Testis (tissue), 2 donors: Measurements from ENCODE around the gene NOC3L.

Source experiments
- POLR2A ChIP-seq: fragments of 450-650 bp; IDR thresholded peaks from one replicate; pipeline ENCODE4 v1.6.1; 2017; ENCODE audit warnings: antibody characterized with exemption, mild to moderate bottlenecking, moderate library complexity
- TF ChIP-seq, protein P1 (sequence below), 3 experiments: fragments of 450-650 bp in 2 of 3; fragments of 200-600 bp in 1 of 3; sonication (generic) in 1 of 3; IDR thresholded peaks; one replicate each; pipeline ENCODE4 v1.5.1; 2016 to 2019; ENCODE audit warnings: antibody characterized with exemption in 3 of 3, mild to moderate bottlenecking in 2 of 3, moderate library complexity in 1 of 3

DNA sequence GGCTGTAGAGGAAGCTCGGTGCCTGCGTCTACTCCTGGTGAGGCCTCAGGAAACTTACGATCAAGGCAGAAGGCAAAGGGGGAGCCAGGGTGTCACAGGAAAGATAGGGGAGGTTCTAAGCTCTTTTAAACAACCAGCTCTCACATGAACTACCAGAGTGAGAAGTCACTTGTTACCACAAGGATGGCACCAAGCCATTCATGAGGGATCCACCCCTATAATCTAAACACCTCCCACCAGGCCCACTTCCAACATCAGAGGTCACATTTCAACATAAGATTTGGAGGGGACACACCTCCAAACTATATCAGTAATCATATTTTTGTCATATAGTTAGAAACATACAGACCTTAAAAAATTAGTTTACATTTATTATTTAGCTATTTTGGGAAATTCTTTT, 9.4 kb downstream of the NOC3L start:
- TF ChIP-seq, protein P1, sequence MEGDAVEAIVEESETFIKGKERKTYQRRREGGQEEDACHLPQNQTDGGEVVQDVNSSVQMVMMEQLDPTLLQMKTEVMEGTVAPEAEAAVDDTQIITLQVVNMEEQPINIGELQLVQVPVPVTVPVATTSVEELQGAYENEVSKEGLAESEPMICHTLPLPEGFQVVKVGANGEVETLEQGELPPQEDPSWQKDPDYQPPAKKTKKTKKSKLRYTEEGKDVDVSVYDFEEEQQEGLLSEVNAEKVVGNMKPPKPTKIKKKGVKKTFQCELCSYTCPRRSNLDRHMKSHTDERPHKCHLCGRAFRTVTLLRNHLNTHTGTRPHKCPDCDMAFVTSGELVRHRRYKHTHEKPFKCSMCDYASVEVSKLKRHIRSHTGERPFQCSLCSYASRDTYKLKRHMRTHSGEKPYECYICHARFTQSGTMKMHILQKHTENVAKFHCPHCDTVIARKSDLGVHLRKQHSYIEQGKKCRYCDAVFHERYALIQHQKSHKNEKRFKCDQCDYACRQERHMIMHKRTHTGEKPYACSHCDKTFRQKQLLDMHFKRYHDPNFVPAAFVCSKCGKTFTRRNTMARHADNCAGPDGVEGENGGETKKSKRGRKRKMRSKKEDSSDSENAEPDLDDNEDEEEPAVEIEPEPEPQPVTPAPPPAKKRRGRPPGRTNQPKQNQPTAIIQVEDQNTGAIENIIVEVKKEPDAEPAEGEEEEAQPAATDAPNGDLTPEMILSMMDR (IDR thresholded peaks at IDR 0.05): no peak
- TF ChIP-seq POLR2A: no peak
